Activated T-helper 1 cell treated with anti-CD3 and anti-CD28 coated beads, Interleukin-12 subunit alpha, Interleukin-12 subunit beta, Interleukin-2, Interleukin-4 antibody, amounts not matched to agents 30 ng/mL and 10 ng/mL and 1 ng/mL, durations not matched to agents 14 hours and 24 hours and 36 hours (primary cell): ENCODE data around the gene EMID1. TPM values are rescaled to one million over a fixed set of nuclear protein-coding genes. Genes with fewer than 3 reads are reported as not detected.

Experiments
- DNase-seq: peaks from one replicate; pipeline ENCODE4 v3.0.0; 2021; ENCODE audit warnings: low spot score
- H3K27ac Mint-ChIP-seq: one replicate; pipeline ENCODE4 v1.8.0; 2021; ENCODE audit warnings: mild to moderate bottlenecking, mixed read lengths
- H3K27me3 Mint-ChIP-seq: one replicate; pipeline ENCODE4 v1.8.0; 2022; ENCODE audit warnings: mild to moderate bottlenecking, moderate library complexity, mixed read lengths; ENCODE audit not compliant: insufficient read depth
- H3K36me3 Mint-ChIP-seq: one replicate; pipeline ENCODE4 v1.8.0; 2021; ENCODE audit warnings: low read depth, mixed read lengths
- H3K4me1 Mint-ChIP-seq: one replicate; pipeline ENCODE4 v1.8.0; 2021; ENCODE audit warnings: low read depth, mixed read lengths
- H3K4me3 Mint-ChIP-seq: one replicate; pipeline ENCODE4 v1.8.0; 2021; ENCODE audit warnings: mild to moderate bottlenecking, moderate library complexity, mixed read lengths
- H3K9me3 Mint-ChIP-seq: one replicate; pipeline ENCODE4 v1.8.0; 2021; ENCODE audit warnings: mixed read lengths
- intact Hi-C: fragments of 100-400 bp; cut with micrococcal nuclease; formaldehyde crosslinking; loops from one replicate; pipeline ENCODE4 v1.15.1; 2024
- total RNA-seq: library from RNA; stranded (reverse); gene quantifications from 2 replicates; pipeline ENCODE4 v1.2.3, GENCODE V29; 2022

EMID1 gene
- total RNA-seq, 1 donor from 2014 or later = not detected

DNA sequence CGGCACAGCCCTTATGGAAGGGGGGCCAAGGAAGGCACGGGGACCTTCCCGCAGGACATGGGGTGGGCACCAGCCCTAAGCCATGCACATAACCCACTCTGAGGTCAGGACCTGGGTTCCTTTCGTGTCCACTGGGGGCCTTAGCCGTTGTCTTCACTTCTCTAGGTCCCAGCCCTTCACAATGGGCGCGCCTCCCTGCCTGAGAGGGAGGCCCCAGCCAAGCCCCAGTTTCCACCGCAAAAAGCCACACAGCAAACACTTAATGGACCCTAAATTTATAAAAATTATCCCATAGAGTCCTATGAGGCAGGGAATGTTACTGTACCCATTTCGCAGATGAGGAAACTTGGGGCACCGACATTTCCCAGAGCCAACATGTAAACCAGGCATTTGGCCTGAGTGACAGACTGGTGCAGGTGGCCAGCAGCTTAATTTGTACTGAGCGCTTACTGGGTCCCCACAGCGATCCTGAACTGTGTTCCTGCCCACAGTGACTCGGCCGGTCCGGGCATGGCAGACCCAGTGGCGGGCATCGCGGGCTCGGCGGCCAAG, 102.0 kb downstream of the EMID1 start:
- Mint-ChIP-seq H3K27me3 (peaks cover 12% of the 10 kb centered on the region), H3K27ac (peak overlapping the region; percentile 58), H3K36me3 (no peaks in the 10 kb centered on the region), H3K4me1 (no peaks in the 10 kb centered on the region), H3K9me3 (no peaks in the 10 kb centered on the region), H3K4me3 (peak overlapping the region; percentile 81)
- DNase-seq = no peak
- intact Hi-C loops = loop anchor here (2.0 to 5.0 kb wide), 2 partner anchors 37 to 80 kb away; partner anchors contain the start of gene AP1B1

DNA sequence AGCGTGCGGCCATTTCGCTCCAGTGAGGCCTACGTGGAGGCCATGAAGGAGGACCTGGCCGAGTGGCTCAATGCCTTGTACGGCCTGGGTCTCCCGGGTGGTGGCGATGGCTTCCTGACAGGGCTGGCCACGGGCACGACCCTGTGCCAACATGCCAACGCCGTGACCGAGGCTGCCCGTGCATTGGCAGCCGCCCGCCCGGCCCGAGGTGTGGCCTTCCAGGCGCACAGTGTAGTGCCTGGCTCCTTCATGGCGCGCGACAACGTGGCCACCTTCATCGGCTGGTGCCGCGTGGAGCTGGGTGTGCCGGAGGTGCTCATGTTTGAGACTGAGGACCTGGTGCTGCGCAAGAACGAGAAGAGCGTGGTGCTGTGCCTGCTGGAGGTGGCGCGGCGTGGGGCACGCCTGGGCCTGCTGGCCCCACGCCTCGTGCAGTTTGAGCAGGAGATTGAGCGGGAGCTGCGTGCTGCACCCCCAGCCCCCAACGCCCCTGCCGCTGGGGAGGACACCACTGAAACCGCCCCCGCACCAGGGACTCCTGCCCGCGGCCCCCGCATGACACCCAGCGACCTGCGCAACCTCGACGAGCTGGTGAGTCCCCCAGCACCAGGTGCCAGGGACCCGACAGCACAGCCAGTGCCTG, 102.6 kb downstream of the EMID1 start:
- Mint-ChIP-seq H3K4me3 (peak overlapping the region; percentile 30), H3K27me3 (peaks cover 17% of the 10 kb centered on the region), H3K36me3 (no peaks in the 10 kb centered on the region), H3K4me1 (no peaks in the 10 kb centered on the region), H3K9me3 (no peaks in the 10 kb centered on the region), H3K27ac (no peak overlapping the region)
- intact Hi-C loops = loop anchor here (5.0 kb wide), 1 partner anchor 79 kb away; the partner anchor contains the start of gene AP1B1
- DNase-seq = no peak

DNA sequence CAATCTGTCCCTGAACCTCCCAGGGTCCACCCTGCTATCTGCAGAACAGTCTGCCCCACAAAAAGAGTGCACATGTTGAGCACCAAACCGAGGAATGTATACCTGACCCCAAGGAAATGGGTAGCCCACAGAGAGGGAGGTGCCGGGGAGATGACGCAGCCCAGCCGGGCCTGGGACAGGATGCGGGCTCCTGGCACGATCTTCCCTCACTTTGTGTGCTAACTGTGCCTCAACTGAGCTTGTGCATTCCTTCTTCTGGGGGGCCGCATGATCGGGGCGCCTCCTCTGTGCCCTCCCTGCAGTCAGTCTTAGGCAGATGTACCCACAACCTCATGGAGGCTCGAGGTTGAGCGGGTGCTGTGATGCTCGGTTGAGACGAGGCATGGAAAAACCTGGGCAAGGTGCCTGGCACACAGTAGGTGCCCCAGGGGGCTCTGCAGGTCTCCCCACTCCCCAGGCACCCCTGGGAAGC, 103.1 kb downstream of the EMID1 start:
- Mint-ChIP-seq H3K4me3 (peak overlapping the region; percentile 30), H3K27ac (no peak overlapping the region), H3K4me1 (peaks cover 3% of the 10 kb centered on the region), H3K36me3 (no peaks in the 10 kb centered on the region), H3K9me3 (no peaks in the 10 kb centered on the region), H3K27me3 (peaks cover 22% of the 10 kb centered on the region)
- DNase-seq = no peak
- intact Hi-C loops = loop anchor here (5.0 kb wide), 1 partner anchor 78 kb away; the partner anchor contains the start of gene AP1B1

Other genes starting within 250 kb of the EMID1 start
- gene C22orf31, start 144.1 kb upstream of the EMID1 start, total RNA-seq = not detected in 2 replicates
- 0.03 TPM in 1 of 2 replicates, not detected in the other for gene KREMEN1, start 132.9 kb upstream of the EMID1 start, total RNA-seq
- 53.3 and 59.4 TPM in 2 replicates for gene RHBDD3, start 62.1 kb downstream of the EMID1 start, total RNA-seq
- gene EWSR1, start 62.4 kb downstream of the EMID1 start, total RNA-seq = 454 and 463 TPM in 2 replicates
- 2.6 and 3.2 TPM in 2 replicates for gene GAS2L1, start 100.8 kb downstream of the EMID1 start, total RNA-seq
- gene RASL10A, start 109.8 kb downstream of the EMID1 start, total RNA-seq = 0.15 and 0.65 TPM in 2 replicates
- 84.0 and 89.5 TPM in 2 replicates for gene AP1B1, start 182.7 kb downstream of the EMID1 start, total RNA-seq
- not detected in 2 replicates for gene RFPL1, start 232.7 kb downstream of the EMID1 start, total RNA-seq